Kidney epithelial cell (primary cell): Measurements from ENCODE around the gene GRK3. TPM values are rescaled to one million over a fixed set of nuclear protein-coding genes. Genes with fewer than 3 reads are reported as not detected.

Experiments
- DNase-seq: peaks from one replicate; pipeline ENCODE4 v3.0.0-alpha.2; 2010; ENCODE audit warnings: low read depth
- H3K27me3 ChIP-seq: 2 replicates; pipeline ENCODE4 v1.6.0; 2011; ENCODE audit warnings: low read length; ENCODE audit not compliant: control insufficient read depth, insufficient read depth
- H3K36me3 ChIP-seq: 2 replicates; pipeline ENCODE4 v1.5.1; 2011; ENCODE audit warnings: low read length; ENCODE audit not compliant: control insufficient read depth, insufficient read depth
- H3K4me3 ChIP-seq: 2 replicates; pipeline ENCODE4 v1.5.1; 2011; ENCODE audit warnings: low read depth, mild to moderate bottlenecking, control low read depth, low read length
- total RNA-seq: library from RNA; depleted of rRNA; stranded (reverse); fragments of >200 nt; gene quantifications from 2 replicates; pipeline ENCODE4 v1.2.3, GENCODE V29; 2015
- TF ChIP-seq, protein P1 (sequence below): IDR thresholded peaks from 2 replicates; pipeline ENCODE4 v1.5.1; 2011; ENCODE audit warnings: mild to moderate bottlenecking, moderate library complexity, low read length, control low read depth, inconsistent platforms; ENCODE audit not compliant: insufficient read depth, poor library complexity, severe bottlenecking

GRK3 gene
- total RNA-seq, 1 donor from 2014 or later, result 5.8 TPM

DNA sequence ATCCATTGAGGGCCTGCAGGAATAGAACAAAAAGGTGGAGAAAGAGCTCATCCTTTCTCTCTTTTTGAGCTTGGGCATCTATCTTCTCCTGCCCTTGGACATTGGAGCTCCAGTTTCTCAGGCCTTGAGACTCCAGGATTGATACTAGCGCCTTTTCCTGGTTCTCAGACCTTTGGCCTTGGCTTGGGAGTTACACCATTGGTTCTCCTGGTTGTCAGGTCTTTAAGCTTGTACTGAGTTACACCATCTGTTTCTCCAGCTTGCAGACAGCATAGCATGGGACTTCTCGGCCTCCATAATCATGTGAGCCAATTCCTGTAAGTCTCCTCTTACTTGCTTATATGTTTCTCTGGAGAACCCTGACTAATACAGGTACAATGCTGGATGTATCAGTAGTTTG lies 72.6 kb downstream of the GRK3 start:
- TF ChIP-seq, protein P1, sequence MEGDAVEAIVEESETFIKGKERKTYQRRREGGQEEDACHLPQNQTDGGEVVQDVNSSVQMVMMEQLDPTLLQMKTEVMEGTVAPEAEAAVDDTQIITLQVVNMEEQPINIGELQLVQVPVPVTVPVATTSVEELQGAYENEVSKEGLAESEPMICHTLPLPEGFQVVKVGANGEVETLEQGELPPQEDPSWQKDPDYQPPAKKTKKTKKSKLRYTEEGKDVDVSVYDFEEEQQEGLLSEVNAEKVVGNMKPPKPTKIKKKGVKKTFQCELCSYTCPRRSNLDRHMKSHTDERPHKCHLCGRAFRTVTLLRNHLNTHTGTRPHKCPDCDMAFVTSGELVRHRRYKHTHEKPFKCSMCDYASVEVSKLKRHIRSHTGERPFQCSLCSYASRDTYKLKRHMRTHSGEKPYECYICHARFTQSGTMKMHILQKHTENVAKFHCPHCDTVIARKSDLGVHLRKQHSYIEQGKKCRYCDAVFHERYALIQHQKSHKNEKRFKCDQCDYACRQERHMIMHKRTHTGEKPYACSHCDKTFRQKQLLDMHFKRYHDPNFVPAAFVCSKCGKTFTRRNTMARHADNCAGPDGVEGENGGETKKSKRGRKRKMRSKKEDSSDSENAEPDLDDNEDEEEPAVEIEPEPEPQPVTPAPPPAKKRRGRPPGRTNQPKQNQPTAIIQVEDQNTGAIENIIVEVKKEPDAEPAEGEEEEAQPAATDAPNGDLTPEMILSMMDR, result no peak
- DNase-seq, result no peak
- Histone ChIP-seq H3K27me3 (no peaks in the 10 kb centered on the region), H3K36me3 (no peaks in the 10 kb centered on the region), H3K4me3 (no peak overlapping the region)

DNA sequence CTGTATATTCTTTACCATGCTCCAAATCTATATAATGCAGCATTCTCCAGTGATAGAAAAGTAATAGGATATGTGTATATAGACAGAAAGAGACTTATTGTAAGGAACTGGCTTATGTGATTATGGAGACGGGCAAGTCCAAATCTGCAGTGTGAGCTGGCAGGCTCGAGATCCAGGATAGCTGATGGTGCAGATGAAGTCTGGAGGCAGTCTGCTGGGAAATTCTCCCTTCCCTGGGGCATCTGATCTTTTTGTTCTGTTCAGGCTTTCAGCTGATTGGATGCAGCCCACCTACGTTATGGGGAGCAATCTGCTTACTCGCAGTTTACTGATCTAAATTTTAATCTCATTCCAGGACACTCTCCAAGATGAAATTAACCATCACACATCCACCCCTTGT lies 73.2 kb downstream of the GRK3 start:
- Histone ChIP-seq H3K36me3 (no peaks in the 10 kb centered on the region), H3K4me3 (no peak overlapping the region), H3K27me3 (no peaks in the 10 kb centered on the region)
- no peak for DNase-seq
- TF ChIP-seq, protein P1, result no peak

DNA sequence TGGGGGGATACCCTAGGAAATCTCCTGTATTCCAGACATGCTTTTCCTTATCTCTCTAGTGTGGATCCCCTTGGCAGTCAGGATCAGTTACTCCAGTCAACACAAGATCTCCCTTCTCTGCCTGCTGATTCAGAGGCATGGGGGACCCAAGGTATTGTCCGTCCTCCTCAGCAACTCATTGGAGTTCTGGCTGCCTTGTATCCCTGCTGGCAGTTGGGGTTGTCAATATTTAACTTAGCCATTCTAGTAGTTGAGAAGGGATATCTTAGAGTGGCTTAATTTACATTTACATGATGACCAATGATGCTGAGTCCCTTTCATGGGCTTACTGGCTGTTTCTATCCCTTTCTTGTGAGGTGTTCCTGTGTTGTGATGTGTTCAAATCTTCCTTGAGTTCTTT lies 74.2 kb downstream of the GRK3 start:
- no peaks in the 10 kb centered on the region for H3K36me3 ChIP-seq
- no peak for DNase-seq
- no peak overlapping the region for H3K4me3 ChIP-seq
- no peaks in the 10 kb centered on the region for H3K27me3 ChIP-seq
- TF ChIP-seq, protein P1, result no peak

DNA sequence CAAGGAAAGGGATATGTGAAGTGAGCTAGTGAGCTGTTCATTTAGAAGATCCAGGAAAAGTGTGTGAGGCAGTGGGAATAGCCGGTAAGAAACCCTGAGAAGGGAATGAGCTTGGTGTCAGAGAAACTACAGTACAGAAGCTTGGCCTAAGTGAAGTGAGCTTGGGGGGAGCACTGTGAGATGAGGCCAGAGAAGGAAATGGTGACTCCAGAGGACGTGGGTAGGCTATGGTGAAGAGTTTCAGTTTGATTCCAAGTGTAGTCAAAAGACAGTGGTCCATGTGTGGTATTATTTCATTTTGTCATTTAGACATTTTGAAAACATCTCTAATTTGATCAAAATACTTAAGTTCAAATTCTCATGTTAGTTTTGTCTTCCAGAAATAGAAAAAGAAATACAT lies 77.2 kb downstream of the GRK3 start:
- no peak for DNase-seq
- Histone ChIP-seq H3K4me3 (no peak overlapping the region), H3K27me3 (no peaks in the 10 kb centered on the region), H3K36me3 (no peaks in the 10 kb centered on the region)
- TF ChIP-seq, protein P1, result no peak

DNA sequence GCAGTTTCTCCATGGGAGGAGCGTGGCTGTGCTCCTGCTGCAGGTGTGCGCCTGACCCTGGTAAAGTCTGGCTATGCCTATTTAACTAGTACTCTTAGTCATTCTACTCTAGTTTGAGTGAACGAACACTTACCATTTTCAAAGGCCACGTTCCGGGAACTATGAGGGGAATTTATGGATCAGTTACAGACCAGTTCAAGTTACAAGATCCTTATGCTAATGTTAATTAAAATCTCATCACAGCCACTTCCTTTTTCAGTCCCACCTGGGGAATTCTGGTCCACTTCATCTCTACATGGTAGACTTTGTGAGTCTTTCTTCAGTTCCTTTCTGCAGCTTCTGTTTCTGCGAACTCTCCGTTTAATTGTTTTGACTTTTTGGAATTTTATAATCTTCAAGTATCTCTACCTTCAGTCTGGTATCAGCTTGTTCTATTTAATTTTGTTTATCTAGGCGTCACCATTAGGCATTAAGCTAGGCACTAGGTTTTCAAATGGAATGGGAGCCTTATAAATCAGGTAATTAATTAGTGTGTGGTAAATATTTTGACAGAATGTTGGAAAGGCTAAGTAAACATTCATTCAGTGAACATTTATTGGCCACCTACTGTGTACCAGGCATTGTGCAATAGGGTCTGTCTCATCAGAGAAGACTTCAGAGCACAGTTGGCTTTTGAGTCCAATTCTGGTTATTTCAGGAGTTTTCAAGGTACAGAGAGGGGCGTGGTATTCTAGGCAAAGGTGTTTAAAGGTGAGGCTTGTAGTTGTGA lies 78.9 kb downstream of the GRK3 start:
- no peaks in the 10 kb centered on the region for H3K36me3 ChIP-seq
- no peak overlapping the region for H3K4me3 ChIP-seq
- no peaks in the 10 kb centered on the region for H3K27me3 ChIP-seq
- DNase-seq, result no peak
- TF ChIP-seq, protein P1, result no peak

DNA sequence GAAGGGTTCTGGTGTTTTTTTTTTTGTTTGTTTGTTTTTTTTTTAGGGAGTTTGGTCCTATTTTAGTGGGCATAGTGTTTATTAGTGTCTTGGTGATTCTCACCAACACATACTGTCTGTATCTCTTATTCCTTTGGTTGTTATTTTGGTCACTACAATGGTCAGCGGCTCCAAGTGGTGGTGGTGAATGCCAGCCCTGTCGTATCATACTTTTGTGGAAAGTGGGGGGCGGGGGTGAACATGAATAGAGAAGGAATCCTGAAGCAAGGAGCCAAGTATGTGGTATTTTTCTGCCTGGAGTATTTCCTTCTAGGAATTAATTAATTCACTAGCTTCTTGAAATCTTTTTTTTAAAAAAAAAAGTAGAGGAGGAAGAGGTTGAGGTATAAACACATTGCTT lies 79.6 kb downstream of the GRK3 start:
- H3K36me3 ChIP-seq, result no peaks in the 10 kb centered on the region
- DNase-seq, result no peak
- no peak overlapping the region for H3K4me3 ChIP-seq
- no peaks in the 10 kb centered on the region for H3K27me3 ChIP-seq
- TF ChIP-seq, protein P1, result no peak
